ENCODE measurements around the gene NOS1AP. TPM values are rescaled to one million over a fixed set of nuclear protein-coding genes. Genes with fewer than 3 reads are reported as not detected.

NOS1AP gene
- total RNA-seq, 1 experiment from 2014 or later = 0.17 TPM

DNA sequence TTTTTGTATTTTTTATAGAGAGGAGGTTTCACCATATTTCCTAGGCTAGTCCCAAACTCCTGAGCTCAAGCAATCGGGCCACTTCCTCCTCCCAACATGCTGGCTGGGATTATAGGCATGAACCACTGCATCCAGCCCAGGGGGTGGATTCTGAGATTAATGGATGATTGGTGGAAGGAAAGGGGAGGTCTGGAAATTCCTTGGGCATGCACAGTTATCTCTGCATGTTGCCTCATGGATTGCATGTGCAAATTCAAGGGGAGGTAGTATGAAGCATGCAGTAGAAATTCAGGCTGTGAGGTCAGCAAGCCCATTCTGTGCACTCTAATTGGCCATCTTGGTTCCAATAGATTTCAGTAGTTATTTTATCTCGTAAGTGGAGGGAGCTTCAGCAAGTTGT is 182.7 kb downstream of the NOS1AP start:
- DNase-seq (ENCODE audit: low spot score) = no peak

DNA sequence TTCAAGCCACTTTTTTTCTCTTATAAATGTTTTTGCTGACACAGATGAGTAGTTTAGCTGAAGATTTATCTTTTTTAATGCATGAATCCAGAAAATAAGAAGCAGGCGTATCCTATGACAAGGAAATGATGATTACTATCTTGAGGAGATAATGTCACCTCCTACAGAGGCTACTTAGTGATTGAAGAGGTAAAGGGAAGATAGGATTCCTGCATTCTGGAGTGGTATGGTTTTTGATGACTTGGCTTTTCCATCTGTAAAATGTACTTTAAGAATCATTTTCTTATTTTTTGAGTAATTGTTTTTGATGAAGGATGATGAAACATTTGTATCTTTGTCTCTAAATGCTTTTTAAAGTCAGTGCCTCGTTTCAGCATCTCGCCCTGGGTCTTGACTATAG is 184.3 kb downstream of the NOS1AP start:
- no peak for DNase-seq (ENCODE audit: low spot score)

DNA sequence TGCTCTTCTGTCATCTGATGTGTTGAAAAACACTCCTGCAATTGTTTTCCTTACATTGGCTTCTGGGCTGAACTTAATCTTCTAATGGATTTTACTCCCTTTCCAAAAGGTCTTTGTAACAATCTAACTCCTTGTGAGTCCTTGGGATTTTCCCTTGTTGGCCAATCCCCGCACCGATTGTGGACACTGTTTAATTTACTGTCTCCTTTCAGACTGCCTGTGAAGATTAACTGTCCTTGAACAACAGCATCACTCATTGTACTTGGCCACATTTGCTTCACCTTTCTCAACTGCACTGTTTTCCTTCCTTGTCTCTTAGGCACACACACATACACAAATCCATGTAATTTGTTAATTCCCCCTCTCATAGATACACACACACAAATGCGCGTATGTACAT is 186.8 kb downstream of the NOS1AP start:
- DNase-seq (ENCODE audit: low spot score) = no peak

DNA sequence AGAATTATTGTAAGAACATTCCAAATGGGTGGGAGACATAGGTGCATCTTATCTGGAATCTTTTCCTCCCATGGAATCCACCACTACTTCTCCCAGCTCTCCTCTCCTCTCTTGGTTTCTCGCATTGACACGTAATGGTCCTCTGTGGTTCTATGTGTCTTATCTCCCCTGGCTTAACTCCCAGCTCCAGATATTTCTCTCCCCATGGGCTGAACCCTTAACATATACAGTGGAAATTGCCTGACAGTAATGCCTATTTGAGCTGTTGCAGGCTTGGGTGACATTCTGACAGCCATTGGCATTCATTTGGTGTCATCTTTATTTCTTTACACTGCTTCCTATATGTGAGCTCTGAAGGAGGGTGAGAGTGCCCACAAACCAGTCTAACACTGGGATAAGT is 188.9 kb downstream of the NOS1AP start:
- DNase-seq (ENCODE audit: low spot score) = no peak

DNA sequence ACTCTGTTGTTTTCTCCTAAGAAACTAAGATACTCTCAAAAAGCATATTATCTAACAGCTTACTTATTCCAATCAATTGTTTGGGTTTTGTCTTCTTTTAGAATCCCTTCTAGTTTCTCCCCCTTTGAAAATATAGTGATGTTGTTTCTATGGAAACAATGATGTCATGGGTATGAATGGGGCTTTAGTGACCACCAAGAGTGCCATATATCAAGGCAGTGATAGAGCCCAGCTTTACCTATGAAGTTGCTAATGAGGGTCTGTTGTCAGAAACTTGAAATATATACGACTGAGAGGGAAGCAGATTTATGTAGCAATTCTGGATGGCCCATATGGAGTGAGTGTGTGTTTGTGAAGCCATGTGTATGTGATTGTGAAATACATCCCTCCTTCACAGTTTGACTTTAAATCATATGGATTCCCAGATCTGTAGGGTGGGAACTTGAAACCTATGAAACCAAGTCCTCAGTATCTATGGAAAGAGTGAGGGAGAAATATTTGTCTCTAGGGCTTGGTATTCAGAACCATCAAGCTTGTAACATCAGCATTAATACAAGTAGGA is 190.5 kb downstream of the NOS1AP start:
- DNase-seq (ENCODE audit: low spot score) = no peak

DNA sequence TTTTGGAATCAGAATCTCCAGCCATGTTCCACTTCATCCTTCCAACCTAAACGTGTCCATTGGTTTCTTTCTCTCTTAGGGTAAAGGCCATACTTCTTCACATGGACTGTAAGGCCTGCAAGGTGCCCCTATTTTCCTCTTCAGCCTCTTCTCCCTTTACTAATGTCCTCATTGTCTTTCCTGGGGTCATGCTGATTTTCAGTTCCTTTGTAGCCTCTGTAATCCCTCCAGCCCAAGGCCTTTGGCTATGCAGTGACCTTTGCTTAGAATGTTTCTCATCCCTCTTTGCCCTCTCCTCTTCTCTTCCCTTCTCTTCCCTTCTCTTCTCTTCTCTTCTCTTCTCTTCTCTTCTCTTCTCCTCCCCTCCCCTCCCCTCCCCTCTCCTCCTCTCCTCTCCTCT is 194.6 kb downstream of the NOS1AP start:
- no peak for DNase-seq (ENCODE audit: low spot score)

DNA sequence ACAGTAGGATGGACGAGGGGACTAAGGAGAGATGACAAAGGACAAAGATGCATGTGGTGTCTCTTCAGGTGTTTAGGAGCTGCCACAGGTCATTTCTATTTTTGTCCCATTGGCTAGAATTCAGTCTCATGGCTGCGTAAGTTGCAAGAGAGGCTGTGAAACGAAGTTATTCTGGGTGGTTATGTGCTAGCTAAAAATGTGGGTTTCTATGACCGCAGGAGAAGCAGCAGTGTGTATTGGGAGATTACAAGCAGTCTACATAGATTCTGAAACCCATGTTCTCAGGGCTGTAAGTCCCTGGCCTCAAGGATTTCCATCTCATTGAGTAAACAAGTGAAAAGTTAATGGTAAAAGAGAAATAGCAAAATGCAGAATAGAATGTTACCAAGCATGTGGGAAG is 196.5 kb downstream of the NOS1AP start:
- no peak for DNase-seq (ENCODE audit: low spot score)

DNA sequence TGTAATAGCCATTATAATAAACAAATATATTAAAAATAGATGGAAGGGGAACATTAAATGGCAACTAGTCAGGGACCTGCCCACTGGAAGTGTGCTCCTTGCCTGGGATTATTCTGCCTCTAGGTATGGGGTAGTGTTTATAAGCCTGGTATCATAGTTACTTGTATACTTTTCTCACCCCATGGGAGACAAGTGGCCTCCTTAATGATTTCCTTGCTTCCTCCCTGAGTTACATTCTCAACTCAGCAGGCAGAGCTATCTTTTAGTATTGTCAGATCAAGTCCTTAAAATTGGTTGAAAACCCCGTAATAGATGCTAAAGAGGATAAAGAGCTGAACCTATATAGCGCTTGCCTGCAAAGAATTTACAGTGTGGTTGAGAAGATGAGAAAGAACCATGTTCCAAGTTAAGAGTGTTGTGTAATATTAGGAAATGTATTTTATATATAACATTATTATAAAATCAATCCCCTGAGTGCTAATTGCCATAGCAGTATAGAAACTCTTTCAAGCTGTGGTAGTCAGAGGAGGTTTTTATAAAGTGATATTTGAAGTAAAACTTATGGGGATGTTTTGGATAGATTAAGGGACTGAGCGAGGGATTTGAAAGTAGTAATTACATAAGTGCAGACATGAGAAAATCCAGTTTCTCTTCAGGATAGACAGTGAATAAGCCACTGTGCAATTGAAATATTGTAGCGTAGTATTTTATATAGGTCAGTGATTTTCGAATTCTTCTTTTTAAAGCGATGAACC is 200.7 kb downstream of the NOS1AP start:
- no peak for DNase-seq (ENCODE audit: low spot score)

DNA sequence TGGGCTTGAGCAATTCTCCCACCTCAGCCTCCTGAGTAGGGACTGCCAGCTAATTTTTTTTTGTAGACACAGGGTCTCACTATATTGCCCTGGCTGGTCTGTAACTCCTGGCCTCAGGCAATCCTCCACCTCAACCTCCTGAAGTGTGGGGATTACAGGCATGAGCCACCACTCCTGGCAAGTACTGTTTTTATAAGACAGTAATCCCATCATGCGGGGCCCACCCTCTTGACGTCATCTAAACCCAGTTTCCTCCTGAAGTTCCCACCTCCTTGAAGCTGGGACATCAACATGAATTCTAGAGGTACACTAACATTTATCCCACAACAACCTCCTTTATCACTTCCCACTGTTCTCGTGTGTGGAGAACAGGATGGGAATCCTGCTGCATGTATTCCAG is 202.5 kb downstream of the NOS1AP start:
- DNase-seq (ENCODE audit: low spot score) = no peak

DNA sequence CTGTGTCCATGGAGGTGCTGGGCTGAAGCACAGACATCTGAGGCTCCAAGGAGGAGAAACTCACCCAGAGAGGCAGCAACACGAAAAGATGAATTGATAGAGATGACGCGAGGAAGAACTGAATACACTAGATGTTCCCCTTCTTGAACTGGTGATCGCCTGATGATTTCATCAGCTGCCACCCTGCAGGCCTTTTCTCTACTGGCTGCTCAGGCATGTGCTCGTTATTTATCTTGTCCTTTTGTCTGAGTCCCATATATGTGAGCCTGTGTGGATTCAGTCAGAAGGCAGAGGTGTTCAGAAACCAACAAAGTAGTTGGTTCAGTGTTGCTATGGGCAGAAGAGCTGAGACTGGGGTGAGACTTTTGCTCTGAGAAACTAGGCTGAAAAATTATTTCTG is 202.9 kb downstream of the NOS1AP start:
- DNase-seq (ENCODE audit: low spot score) = no peak

DNA sequence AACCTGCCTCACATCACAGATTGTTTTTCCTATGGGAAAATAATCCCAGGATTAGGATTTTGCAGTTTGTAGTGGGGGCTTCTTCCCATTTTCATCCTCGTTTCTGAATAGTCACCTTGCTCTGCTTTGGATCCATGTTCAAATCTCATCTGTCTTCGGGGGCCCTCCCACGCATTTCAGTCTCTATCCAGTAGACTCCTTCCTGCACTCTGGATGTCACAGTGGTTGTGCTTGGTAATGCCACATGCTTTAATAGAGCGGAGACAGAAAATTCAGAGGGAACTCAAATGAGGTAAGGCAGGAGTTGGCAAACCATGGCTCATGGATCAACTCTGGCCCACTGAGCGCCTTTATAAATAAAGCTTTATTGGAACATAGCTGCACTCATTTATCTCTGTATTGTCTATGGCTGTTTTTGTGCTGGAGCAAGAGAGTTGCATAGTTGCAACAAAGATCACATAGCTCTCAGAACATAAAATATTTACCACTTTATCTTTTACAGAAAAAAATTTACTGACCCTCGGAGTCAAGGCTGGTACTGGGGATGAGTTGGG is 206.2 kb downstream of the NOS1AP start:
- no peak for DNase-seq (ENCODE audit: low spot score)

DNA sequence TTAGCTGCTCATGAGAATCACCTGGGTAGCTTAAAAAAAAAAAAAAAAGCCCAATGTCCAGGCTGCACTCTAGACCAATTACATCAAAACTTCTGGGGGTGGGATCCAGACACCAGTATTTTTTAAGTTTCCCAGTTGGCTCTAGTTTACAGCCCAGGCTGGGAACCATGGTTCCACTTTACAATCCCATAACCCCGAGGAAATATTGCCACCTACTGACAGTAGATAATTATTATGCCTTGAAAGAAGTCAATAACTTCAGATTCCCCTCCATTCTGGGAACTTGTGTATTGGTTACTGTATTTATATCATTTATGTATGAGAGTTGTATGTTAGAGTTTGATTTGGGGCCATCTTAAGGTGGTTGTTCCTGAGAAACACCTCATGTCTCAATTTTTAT is 207.0 kb downstream of the NOS1AP start:
- DNase-seq (ENCODE audit: low spot score) = peak; percentile 26

DNA sequence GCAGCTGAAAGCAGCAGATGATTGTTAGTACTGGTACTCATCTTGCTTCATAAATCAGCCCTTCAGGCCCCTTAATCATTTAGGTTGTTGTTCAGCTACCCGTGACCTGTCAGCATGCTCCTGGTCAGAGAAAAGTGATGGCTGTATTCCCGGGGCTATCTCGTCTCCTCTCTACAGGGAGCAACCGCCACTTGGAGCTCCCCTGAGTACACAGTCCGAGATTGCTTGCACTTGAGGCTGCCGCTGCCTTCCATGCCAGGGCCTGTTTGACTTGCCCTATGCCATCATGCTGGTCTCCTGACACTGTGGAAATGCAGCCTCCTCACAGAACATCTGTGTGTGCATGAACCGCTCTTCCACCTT is 209.6 kb downstream of the NOS1AP start:
- DNase-seq (ENCODE audit: low spot score) = no peak

DNA sequence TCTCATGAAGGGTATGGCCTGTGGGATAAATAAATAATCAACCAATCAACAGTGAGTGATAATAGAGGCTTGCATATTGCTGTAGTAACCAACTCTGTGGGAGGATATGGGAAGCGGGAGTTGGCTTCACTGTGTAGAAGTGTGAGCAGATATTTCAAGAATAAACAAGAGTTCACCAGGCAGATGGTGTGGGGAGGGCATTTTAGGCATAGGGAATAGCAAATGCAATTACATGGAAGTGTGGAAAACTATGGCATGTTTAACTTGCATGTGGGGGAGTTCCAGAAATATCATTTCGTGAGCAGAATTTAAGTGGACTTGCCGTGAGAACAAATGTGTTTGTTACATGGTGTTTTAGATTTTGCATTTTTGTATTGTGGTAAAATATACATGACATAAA is 211.9 kb downstream of the NOS1AP start:
- DNase-seq (ENCODE audit: low spot score) = no peak

DNA sequence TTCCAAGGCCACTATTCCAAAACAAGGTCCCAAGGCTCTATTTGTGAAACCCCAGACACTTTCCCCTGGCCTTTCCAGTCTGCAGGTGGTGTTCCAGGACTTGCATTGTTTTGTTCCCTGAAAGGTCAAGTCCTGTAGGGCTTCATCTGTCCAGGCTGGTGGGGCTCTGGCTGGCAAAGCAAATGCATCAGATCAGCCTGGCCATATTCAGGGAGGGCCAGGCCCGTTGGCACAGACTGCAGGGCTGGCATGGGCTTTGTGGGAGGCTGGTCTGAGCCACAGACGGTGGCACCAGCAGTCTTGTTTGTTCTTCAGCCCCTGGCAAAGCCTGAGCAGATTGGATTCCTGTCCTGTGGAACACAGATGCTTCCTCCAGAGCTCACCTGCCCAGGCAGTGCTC is 214.2 kb downstream of the NOS1AP start:
- DNase-seq (ENCODE audit: low spot score) = no peak

DNA sequence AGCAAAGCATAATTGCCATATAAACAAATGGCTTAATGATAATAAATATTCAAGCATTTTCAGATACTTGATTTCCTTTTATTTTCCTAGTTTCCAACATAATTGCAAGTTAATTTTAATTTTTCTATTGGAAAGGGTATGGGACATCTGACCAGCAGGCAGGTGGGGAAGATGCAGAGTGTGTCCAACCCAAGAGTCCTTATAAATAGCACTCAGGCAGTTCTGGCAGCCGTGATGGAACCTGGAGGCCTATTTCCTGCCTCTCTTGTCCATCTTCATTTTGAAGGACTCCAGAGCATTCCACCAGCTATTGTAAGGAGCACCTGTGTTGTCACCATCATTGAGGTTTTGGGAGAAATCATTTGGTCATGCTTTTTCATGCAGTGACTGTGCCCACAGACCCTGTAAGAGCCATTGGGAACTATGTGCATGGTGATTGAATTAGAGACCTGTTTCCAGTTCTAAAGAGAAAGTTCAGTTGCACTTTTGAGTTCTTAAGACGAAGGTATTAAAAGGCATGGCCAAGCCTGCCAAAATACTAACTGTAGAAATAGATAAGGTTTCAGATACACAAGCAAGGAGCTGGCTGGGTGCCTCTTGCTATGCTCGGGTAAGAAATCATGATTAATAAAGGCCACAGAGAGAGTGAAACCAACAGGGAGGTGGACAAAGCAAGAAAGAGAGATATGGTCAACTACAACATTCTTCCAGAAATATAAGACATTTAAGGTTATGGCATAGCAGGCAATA is 214.9 kb downstream of the NOS1AP start:
- no peak for DNase-seq (ENCODE audit: low spot score)

DNA sequence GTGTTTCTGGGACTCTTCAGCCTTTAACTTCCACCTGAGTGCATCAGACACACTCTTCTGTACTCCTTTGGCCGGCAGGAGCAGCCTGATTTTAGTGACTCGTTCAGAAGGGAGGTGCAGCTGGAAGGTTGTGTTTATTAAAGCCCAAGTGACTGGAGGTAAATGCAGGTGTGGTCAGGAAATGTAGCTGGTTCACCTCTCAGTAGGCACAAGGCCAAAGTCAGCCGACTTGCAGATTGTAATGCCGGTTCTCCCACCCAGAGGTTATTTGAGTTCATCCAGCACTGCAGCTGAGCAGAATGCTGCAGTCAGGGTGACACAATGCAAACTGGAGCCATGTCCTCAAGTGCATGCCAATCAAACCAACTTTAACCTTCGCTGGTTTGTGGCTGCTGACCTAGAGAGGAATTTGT is 215.7 kb downstream of the NOS1AP start:
- peak; percentile 23 for DNase-seq (ENCODE audit: low spot score)

DNA sequence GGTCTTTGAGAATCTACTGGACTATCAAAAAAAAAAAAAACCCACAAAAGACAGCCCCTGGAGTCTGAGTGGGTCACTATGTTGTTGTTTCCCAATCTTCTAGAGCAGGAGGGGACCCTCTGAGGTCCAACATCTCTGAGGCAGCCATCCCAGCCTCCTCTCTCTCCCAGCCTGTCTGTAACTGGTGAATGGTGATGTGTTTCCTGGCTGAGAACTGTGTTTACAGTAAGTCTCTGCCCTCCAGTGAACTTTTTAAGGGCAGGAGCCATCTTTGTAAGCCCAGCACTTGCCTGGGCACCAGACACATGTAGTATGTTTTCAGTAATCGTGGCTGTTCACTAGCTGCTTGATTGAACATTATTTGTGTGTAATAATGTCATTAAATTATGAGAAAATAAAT is 221.5 kb downstream of the NOS1AP start:
- no peak for DNase-seq (ENCODE audit: low spot score)

DNA sequence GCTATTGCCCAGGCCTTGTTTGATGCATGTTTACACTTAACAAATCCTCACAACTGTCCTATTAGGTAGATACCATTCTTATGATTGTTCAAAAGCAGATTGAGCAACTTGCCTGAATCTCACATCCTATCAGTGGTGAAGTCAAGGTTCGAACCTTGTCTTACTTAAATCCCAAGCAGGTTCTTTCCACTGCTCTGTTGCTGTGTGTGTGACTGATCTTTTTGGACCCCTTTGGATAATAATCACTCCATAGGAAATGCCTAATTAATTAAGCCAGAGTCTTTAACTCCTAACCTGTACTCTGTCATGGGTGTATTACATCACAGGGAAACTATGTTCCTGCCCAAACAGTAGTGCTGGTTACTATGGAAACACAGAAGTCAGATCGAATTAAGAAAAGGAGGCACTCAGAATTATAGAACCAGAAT is 222.9 kb downstream of the NOS1AP start:
- DNase-seq (ENCODE audit: low spot score) = no peak

DNA sequence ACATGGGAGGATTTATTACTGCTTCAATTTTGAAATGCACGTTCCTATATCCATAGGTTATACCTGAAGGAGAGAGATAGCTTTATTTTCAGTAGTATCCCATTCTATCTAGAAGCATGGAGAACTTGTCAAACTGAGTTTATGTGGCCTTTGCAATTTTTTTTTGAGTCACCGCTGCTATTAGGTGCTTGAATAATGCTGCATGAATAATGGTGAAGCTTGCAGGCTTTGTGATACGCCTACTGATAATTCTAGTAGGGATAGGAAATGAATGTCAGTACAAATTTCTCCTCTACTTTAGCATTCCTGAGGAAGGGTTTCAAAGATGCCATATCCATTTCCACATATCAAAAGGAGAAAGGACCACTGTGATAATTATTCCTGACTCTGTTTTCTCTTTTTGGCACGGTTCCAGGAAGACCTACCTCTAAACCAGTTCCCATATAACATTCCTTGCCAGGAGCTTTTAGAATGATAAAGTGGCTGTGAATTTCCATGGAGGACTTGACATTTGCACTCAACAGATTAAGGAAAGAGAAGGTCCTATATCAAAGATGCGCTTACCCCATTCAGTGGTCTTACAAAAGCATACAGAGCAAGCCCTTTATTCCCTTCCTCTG is 223.7 kb downstream of the NOS1AP start:
- no peak for DNase-seq (ENCODE audit: low spot score)

DNA sequence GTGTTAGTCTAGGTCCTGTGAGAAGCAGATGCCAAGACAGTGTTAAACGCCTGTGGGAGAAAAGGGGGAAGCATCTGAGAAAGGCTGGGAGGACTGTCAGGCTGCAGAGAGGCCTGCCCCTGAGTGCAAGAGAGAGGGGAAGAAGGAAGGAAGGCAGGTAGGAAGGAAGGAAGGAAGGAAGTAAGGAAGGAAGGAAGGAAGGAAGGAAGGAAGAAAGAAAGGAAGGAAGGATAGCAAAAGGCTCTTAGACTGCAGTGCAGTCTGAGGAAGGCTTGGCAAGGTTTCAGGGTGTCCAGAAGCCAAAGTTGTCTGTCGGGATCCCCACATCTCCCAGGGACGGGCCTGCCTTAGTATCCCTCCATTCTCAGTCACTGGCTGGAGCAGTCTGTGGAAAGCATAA is 224.5 kb downstream of the NOS1AP start:
- DNase-seq (ENCODE audit: low spot score) = no peak

DNA sequence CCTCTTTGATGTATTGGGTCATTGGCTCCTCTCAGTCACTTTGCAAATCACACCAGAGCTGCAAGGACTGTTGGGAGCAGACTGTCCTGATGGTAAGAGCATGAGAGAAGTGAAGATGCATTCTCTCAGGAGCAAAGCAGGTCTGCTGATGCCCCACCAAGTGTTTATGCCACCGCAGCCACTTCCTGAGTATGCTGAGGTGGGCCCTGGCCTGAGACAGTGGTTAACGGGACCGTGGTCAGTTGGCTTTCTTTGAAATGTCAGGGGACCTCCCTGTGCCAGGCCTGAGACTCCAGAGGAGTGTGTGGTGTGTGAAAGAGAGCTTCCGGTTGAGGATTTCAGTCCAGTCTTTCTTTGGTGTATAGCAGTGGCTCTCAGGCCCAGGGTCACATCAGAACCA is 227.7 kb downstream of the NOS1AP start:
- no peak for DNase-seq (ENCODE audit: low spot score)

Data from H4 (cell line).